NCI-H146 (cell line): ENCODE results near the gene THAP5.

Experiments
- DNase-seq: peaks from one replicate; lab custom pipeline; 2025; lab: John Stamatoyannopoulos, UW

The THAP5 gene

GRCh38 chr7:108535257-108535656, 34.2 kb downstream of the THAP5 start:
- DNase-seq = no peak

DNA sequence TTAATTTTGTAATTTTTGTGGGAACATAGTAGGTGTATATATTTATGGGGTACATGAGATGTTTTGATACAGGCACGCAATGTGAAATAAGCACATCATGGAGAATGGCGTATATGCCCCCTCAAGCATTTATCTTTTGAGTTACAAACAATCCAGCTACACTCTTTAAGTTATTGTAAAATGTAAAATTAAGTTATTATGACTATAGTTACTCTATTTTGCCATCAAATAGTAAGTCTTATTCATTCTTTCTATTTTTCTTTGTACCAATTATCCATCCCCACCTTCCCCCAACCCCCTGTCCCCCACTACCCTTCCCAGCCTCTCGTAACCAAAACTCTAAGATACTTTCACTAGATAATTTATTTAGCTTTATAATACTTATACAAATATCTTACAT, 35.8 kb downstream of the THAP5 start:
- no peak for DNase-seq

DNA sequence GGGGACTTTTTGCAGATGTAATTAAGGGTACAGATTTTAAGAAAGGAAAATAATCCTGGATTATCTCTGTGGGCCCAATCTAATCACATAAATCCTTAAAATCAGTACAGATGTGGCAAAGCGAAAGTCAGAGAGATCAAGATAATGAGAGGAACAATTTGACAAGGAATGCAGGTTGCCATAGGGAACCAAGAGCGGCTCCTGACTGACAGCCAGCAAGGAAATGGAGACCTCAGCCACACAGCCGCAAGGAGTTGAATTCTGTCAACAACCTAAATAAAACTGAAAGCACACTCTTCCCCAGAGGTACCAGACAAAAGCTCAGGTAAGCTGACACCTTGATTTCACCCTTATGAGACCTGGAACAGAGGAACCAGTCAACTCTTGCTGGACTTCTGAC, 40.2 kb downstream of the THAP5 start:
- DNase-seq = peak; percentile 53

GRCh38 chr7:108528183-108528712, 41.3 kb downstream of the THAP5 start:
- DNase-seq = no peak

DNA sequence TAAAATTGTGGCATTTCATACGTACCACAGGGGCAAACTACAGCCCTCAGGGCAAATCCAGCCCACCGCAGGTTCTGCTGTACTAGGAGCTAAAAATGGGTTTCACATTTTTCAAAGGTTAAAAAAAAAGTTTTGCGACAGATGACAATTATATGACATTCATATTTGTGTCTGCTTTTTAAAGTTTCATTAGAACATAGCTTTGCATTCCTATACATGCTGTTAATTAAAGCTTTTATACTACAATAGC, 42.8 kb downstream of the THAP5 start:
- no peak for DNase-seq

DNA sequence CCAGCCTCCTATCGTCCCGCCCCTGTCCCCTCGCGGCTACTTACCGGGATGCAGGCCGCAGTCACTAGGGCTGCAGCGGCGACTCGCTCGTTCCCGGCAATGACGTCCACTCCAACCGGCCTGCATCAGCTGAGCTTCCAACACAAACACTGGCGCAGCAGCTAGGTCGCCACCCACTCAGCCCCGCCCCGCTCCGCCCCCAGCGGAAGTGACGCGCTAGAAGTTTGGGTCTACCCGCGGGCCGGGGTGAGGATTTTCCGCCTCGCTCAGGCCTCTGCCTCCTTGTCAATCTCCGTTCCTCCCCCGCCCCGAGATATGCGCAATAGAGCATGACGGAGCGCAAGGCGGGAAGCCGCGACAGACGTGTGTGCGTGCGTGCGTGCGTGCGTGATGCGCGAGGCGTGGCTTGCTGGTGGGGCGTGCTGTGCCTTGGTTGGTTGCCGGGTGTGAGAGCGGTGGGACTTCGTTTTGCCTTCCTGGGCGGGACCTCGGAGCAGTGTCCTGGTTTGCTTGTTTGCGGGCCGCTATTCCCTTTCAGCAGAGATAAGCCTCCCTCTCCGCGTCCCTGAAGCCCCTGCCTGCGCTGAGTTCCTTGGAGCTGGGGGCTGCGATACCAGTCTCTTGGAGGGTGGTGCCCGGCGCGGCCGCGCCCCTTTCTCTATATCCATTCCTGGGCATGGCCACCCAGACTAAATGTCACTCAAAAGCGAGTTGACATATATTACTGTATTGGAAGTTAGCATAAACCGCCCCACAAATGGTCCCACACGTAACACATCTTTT, 43.3 kb downstream of the THAP5 start, which contains the start of gene PNPLA8:
Gene PNPLA8 (minus strand): TSS at position 151 of the 783 bp plus-strand sequence. CDS start 10,644 bp downstream, outside the sequence.
- peak; percentile 99 for DNase-seq

- peak; percentile 89 for DNase-seq
These were observed 44.0 kb downstream of the THAP5 start for GRCh38 chr7:108525327-108525984.

GRCh38 chr7:108522780-108523179, 46.7 kb downstream of the THAP5 start:
- DNase-seq = no peak

DNA sequence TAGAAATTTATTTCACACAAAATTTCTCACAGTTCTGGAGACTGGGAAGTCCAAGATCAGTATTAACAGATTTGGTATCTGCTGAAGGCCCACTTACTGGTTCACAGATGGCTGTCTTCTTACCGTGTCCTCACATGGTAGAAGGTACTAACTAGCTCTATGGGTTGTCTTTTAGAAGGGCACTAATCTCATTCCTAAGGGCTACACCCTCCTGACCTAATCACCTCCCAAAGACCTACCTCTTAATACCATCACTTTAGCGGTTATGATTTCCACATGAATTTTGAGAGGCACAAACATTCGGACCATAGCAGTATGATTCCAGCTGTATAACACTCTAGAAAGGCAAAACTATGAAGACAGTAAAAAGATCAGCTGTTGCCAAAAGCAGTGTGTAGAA, 51.6 kb downstream of the THAP5 start:
- no peak for DNase-seq

- DNase-seq = no peak
These were observed 53.9 kb downstream of the THAP5 start for GRCh38 chr7:108515630-108516029.

- DNase-seq = no peak
These were observed 54.5 kb downstream of the THAP5 start for GRCh38 chr7:108515013-108515412.
